ENCODE data around the gene KREMEN1. TPM values are rescaled to one million over a fixed set of nuclear protein-coding genes. Genes with fewer than 3 reads are reported as not detected.

KREMEN1 gene
- total and polyA plus RNA-seq, 9 of the 15 experiments (the other 6 are each of a cell fraction or from before 2014, with no cell fraction given) = 0.69 to 11.5 (median 4.3) TPM

DNA sequence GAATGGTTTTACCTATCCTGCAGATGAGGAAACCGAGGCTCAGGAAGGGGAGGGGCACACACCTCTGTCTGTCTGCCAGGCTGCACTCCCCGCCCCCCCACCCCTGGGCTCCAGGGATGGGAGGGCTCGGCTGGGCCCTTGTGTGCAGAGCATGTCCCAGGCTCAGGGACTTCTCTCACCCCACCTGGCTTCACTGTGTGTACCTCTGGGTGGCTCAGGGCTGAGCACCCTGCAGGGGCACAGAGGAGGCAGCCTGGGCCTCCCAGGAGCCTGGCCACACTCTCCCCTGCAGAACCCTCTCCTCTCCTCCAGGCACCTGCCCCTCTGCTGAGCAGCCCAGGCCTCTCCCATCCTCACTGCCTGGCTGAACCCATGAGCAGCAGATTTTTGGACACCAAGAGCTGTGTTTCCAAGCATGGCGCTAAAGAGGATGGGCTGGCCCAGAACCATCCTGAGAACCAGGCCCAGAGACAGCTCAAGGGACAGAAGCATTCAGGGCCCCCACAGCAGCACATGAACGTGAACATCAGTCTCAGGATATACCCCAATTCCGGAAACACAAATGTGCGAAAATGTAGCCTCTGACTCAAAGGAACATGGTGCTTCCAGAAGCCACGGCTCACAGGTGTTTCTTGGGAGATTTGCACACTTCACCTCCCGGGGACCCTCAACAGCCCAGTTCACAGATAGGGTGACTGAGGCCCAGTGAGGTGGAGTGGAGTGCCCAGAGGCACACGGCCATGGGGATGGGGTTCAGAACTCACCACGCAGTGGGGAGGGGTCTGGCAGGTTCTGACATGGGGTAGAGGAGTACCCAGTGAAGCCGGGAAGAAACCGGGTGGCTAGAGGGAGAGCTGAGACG lies 143.4 kb downstream of the KREMEN1 start:
- Histone ChIP-seq H3K9ac (ENCODE audit: insufficient read depth in 1 of 2, low read depth in 2 of 2, low read length in 2 of 2) (no peak overlapping the region), H3K4me1 (replicated peaks in 1 of 2; ENCODE audit: control insufficient read depth in 2 of 2, insufficient read depth in 2 of 2, low read length in 2 of 2) (peaks cover 0 to 7% of the 10 kb centered on the region in 2 experiments; a peak in 1 of 5 replicates), H3K27me3 (ENCODE audit: control insufficient read depth in 2 of 2, insufficient read depth in 2 of 2, low read length in 2 of 2) (no peaks in the 10 kb centered on the region), H3K36me3 (ENCODE audit: control insufficient read depth, insufficient read depth, low read length) (no peaks in the 10 kb centered on the region), H3K9me1 (ENCODE audit: control insufficient read depth, insufficient read depth, low read length) (no peaks in the 10 kb centered on the region), H3K79me2 (ENCODE audit: control insufficient read depth, insufficient read depth, low read length) (no peaks in the 10 kb centered on the region), H2AFZ (ENCODE audit: low read depth, low read length) (no peak overlapping the region), H3K4me2 (ENCODE audit: insufficient read depth, low read length) (no peak overlapping the region), H3K27ac (ENCODE audit: extremely low read depth, low read depth, low read length) (no peak overlapping the region), H4K20me1 (replicated peaks; ENCODE audit: control insufficient read depth, insufficient read depth, low read length) (no peaks in the 10 kb centered on the region), H3K4me3 (no peak overlapping the region), H3K9me3 (replicated peaks; ENCODE audit: control insufficient read depth, insufficient read depth, low read depth, low read length) (no peaks in the 10 kb centered on the region)
- no peak for ATAC-seq
- in situ Hi-C loops (cut with MboI) = no loop called here
- no TSS peak for BruUV-seq (replicated peaks)
- ChIA-PET CTCF (ENCODE audit: low intra/inter-chr PET ratio) (no interaction called here), POLR2A (interaction anchor here (1.0 to 1.2 kb wide), 4 partner anchors 10 to 15 kb away, joined by 3 to 6 read pairs (median 4); partner anchors contain the start of gene EMID1)
- intact Hi-C loops (cut with micrococcal nuclease) = no loop called here
- peak in 1 of 4 experiments; percentile 4 for DNase-seq (ENCODE audit: extremely low read depth in 1 of 4, low spot score in 3 of 4)
- TF ChIP-seq XRCC5 (IDR thresholded peaks at IDR 0.05; ENCODE audit: low read depth, low read length) = no peak
- TF ChIP-seq FUS (optimal IDR thresholded peaks at IDR 0.05; ENCODE audit: low read depth, low read length) = no peak
- TF ChIP-seq SIN3A (IDR thresholded peaks at IDR 0.05; ENCODE audit: borderline replicate concordance in 2 of 2, control insufficient read depth in 1 of 2, low read depth in 2 of 2, low read length in 2 of 2) = no peak
- no peak for TF ChIP-seq PHF21A (IDR thresholded peaks at IDR 0.05; ENCODE audit: borderline replicate concordance, low read depth)
- TF ChIP-seq, protein P1, sequence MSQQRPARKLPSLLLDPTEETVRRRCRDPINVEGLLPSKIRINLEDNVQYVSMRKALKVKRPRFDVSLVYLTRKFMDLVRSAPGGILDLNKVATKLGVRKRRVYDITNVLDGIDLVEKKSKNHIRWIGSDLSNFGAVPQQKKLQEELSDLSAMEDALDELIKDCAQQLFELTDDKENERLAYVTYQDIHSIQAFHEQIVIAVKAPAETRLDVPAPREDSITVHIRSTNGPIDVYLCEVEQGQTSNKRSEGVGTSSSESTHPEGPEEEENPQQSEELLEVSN (IDR thresholded peaks at IDR 0.05; ENCODE audit: borderline replicate concordance in 1 of 2, extremely low read depth in 1 of 2, insufficient read depth in 1 of 2, insufficient read length in 1 of 2, low read depth in 1 of 2, low read length in 1 of 2, poor library complexity in 1 of 2, severe bottlenecking in 1 of 2) = no peak
- TF ChIP-seq, protein P2, sequence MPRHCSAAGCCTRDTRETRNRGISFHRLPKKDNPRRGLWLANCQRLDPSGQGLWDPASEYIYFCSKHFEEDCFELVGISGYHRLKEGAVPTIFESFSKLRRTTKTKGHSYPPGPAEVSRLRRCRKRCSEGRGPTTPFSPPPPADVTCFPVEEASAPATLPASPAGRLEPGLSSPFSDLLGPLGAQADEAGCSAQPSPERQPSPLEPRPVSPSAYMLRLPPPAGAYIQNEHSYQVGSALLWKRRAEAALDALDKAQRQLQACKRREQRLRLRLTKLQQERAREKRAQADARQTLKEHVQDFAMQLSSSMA (CRISPR knock-in tag; IDR thresholded peaks at IDR 0.05) = no peak
- 61% methylated on average over 12 of the region's 14 CpGs for WGBS (ENCODE audit: insufficient coverage, low coverage, missing lambda C conversion rate)
- FAIRE-seq = no peak
